Spinal cord (tissue), 4 donors: ENCODE measurements around the gene PARD3. TPM values are rescaled to one million over a fixed set of nuclear protein-coding genes. Genes with fewer than 3 reads are reported as not detected.

Experiments used
- polyA plus RNA-seq, 2 donors: library from polyadenylated mRNA; unstranded; fragments of 120-200 nt; gene quantifications; one replicate each; pipeline ENCODE4 v1.2.1, GENCODE V29; 2013; ENCODE audit not compliant: insufficient read length in 2 of 2
- small RNA-seq: library from RNA; depleted of rRNA; stranded (forward); fragments of <200 nt; gene quantifications from one replicate; pipeline ENCODE3, GENCODE V24; 2014; ENCODE audit warnings: low replicate concordance
- total RNA-seq, 2 donors: library from RNA; depleted of rRNA in 1 of 2; stranded (reverse); fragments of 120-200 nt in 1 of 2; fragments of >200 nt in 1 of 2; gene quantifications; one replicate each; pipeline versions ENCODE4 v1.2.3 to v1.2.4, GENCODE V29; 2013 to 2014

Gene PARD3
- total and polyA plus RNA-seq, 4 donors, result 29.5 to 94.3 (median 47.1) TPM

Small RNA genes lying within 50 kb of the gene (small RNA-seq; reads per million reads assigned to genes)
- gene ELOBP4 (not detected), gene RF00019 (not detected), gene RPL37P18 (not detected)
